Panc1 (cell line): ENCODE data around the gene CRIM1. TPM values are rescaled to one million over a fixed set of nuclear protein-coding genes. Genes with fewer than 3 reads are reported as not detected.
A peak's percentile ranks its signal among the peaks of the same experiment; 100 is the strongest.

Experiments used
- ATAC-seq: fragments of 200-7000 bp; cut with Tn5 transposase; 2 replicates; pipeline ENCODE4 v1.9.1; 2020; ENCODE audit warnings: mild to moderate bottlenecking, moderate library complexity
- BruUV-seq: library from RNA; stranded (reverse); fragments of 400-500 nt; replicated peaks from 2 replicates; lab custom pipeline; 2021; lab: Mats Ljungman, UMichigan
- CTCF ChIA-PET: fragments of 300-600 bp; sonication (Branson Sonifier 250); formaldehyde crosslinking; loops from one replicate; lab custom pipeline; 2022; ENCODE audit warnings: antibody characterized with exemption; lab: Charles Lee
- POLR2A ChIA-PET: fragments of 300-600 bp; sonication (Branson Sonifier 250); formaldehyde crosslinking; loops from one replicate; lab custom pipeline; 2022; ENCODE audit warnings: antibody characterized with exemption; lab: Charles Lee
- DNase-seq: peaks from one replicate; pipeline ENCODE4 v3.0.0-alpha.2; 2010; ENCODE audit warnings: low read depth, low spot score
- H3K27ac ChIP-seq: 2 replicates; pipeline ENCODE4 v1.5.1; 2011; ENCODE audit warnings: mild to moderate bottlenecking, low read length, inconsistent platforms
- H3K27me3 ChIP-seq: fragments of 200-500 bp; sonication (Bioruptor generic); 2 replicates; pipeline ENCODE4 v1.6.0; 2014; ENCODE audit warnings: low read length, inconsistent platforms; ENCODE audit not compliant: control insufficient read depth, insufficient read depth
- H3K36me3 ChIP-seq: fragments of 200-500 bp; sonication (Bioruptor generic); 2 replicates; pipeline ENCODE4 v1.5.1; 2014; ENCODE audit warnings: inconsistent platforms, mild to moderate bottlenecking, low read length, moderate library complexity; ENCODE audit not compliant: control insufficient read depth, insufficient read depth
- H3K4me1 ChIP-seq: 2 replicates; pipeline ENCODE4 v1.5.1; 2011; ENCODE audit warnings: inconsistent platforms, mild to moderate bottlenecking, low read length, moderate library complexity; ENCODE audit not compliant: control insufficient read depth, insufficient read depth
- H3K4me3 ChIP-seq, 2 experiments: 2 replicates each; pipeline ENCODE4 v1.5.1; 2011 to 2012; ENCODE audit warnings: low read depth in 2 of 2, low read length in 2 of 2, mild to moderate bottlenecking in 2 of 2, inconsistent platforms in 1 of 2, moderate library complexity in 1 of 2
- H3K9me3 ChIP-seq: fragments of 200-500 bp; sonication (Bioruptor generic); 2 replicates; pipeline ENCODE4 v1.5.1; 2014; ENCODE audit warnings: low read depth, mild to moderate bottlenecking, inconsistent platforms, low read length, moderate library complexity; ENCODE audit not compliant: control insufficient read depth, insufficient read depth
- POLR2AphosphoS5 ChIP-seq: IDR thresholded peaks from 2 replicates; pipeline ENCODE4 v1.6.1; 2012; ENCODE audit warnings: mild to moderate bottlenecking, low read depth, low read length, moderate library complexity
- SIN3A ChIP-seq: IDR thresholded peaks from 2 replicates; pipeline ENCODE4 v1.6.1; 2012; ENCODE audit warnings: low read depth, mild to moderate bottlenecking, low read length, moderate library complexity, borderline replicate concordance; ENCODE audit not compliant: insufficient read depth
- TCF7L2 ChIP-seq: IDR thresholded peaks from 2 replicates; pipeline ENCODE4 v1.6.1; 2011; ENCODE audit warnings: mild to moderate bottlenecking, low read depth, low read length, inconsistent platforms
- in situ Hi-C: cut with HindIII; loops from 2 replicates; pipeline ENCODE4 v1.10.0; 2016; ENCODE audit warnings: low sequenced_read_pairs, low pct_unique_long_range_greater_than_20kb
- intact Hi-C: fragments of 100-400 bp; cut with micrococcal nuclease; formaldehyde crosslinking; loops from one replicate; pipeline ENCODE4 v1.10.0; 2022; ENCODE audit not compliant: unreplicated experiment
- total RNA-seq: library from RNA; stranded (reverse); gene quantifications from one replicate; pipeline ENCODE4 v1.2.1, GENCODE V29; 2021; ENCODE audit not compliant: unreplicated experiment
- TF ChIP-seq, protein P1 (sequence below): fragments of 450-650 bp; IDR thresholded peaks from 2 replicates; pipeline ENCODE4 v1.5.1; 2017; ENCODE audit warnings: mild to moderate bottlenecking
- TF ChIP-seq, protein P2 (sequence below), 2 experiments: IDR thresholded peaks; 2 replicates each; pipeline ENCODE4 v1.6.1; 2011 to 2012; ENCODE audit warnings: low read depth in 2 of 2, control low read depth in 1 of 2, low read length in 1 of 2, mild to moderate bottlenecking in 1 of 2, moderate library complexity in 1 of 2; ENCODE audit not compliant: insufficient read depth in 1 of 2

Gene CRIM1
- total RNA-seq, 1 experiment from 2014 or later: 290 TPM

DNA sequence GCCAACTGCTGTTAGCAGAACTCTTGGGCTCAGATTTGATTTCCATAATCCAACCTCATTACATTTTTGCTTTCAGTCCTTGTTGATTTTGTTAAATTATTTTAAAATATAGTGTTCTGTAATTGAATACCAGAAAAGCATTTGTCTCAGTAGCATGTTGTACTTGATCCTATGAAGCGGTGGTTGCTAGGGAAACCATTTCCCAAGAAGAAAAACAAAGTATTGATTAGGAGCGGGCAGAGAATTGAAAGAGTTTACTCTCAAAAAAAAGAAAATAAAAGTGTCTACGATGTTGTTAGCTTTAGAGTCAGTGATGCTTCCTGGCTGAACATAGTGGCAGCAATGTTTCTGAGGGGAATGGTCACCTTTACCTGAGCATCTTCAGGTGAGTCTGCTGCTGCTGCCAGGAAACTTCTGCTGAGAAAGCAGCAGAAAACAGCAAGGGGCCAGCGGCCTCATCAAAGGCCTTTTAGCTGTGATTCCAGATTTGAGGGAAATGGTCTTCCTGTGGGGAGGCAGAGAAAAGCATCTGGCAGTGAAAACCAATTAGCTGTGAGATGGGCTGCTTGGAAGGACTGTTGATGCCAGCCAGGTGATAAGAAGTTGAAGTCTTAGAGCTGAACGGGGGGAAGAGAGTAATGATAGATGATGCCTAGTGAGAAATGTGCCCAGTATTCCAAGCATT lies 37.1 kb downstream of the CRIM1 start:
- no peak for ATAC-seq
- no peak overlapping the region for H3K4me3 ChIP-seq
- intact Hi-C loops (no loop called here), in situ Hi-C loops (no loop called here)
- no peak for DNase-seq
- BruUV-seq: no TSS peak
- peak overlapping the region; percentile 71 for H3K27ac ChIP-seq
- peaks cover 95% of the 10 kb centered on the region for H3K4me1 ChIP-seq
- ChIA-PET POLR2A (no interaction called here), CTCF (interaction anchor here (0.7 kb wide), 1 partner anchor 21 kb away, joined by 3 read pairs; no protein-coding TSS in a partner anchor)
- H3K9me3 ChIP-seq: no peaks in the 10 kb centered on the region
- no peaks in the 10 kb centered on the region for H3K27me3 ChIP-seq
- H3K36me3 ChIP-seq: peaks cover 8% of the 10 kb centered on the region; the same call in 1 of the 2 replicates
- TF ChIP-seq POLR2AphosphoS5 (no peak), SIN3A (no peak), TCF7L2 (peak; percentile 55; the same call in 1 of the 2 replicates)
- TF ChIP-seq, protein P1, sequence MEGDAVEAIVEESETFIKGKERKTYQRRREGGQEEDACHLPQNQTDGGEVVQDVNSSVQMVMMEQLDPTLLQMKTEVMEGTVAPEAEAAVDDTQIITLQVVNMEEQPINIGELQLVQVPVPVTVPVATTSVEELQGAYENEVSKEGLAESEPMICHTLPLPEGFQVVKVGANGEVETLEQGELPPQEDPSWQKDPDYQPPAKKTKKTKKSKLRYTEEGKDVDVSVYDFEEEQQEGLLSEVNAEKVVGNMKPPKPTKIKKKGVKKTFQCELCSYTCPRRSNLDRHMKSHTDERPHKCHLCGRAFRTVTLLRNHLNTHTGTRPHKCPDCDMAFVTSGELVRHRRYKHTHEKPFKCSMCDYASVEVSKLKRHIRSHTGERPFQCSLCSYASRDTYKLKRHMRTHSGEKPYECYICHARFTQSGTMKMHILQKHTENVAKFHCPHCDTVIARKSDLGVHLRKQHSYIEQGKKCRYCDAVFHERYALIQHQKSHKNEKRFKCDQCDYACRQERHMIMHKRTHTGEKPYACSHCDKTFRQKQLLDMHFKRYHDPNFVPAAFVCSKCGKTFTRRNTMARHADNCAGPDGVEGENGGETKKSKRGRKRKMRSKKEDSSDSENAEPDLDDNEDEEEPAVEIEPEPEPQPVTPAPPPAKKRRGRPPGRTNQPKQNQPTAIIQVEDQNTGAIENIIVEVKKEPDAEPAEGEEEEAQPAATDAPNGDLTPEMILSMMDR: no peak

DNA sequence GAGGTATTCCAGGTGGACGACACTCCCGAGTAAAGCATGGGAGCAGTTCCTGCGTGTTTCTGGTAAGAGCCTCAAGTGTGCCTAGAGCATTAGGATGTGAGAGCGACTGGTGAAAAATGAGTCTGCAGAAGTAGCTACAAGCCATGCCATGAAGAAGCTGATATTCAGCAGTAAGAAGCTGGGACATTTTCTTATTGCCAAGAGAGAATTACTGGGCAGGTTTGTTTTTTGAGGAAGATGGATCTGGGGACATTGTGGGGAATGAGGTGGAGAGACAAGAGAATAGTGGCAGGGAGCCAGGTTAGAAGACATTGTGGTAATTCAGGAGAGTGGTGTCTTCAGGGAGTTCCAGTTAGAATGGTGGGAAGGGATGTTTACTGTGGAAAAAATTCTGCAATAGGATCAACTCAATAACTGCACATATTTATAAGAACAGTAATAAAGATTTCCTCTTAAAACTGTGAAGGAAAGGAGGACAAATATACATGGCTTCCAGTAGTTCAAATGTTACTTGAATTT lies 38.2 kb downstream of the CRIM1 start:
- H3K4me1 ChIP-seq: peaks cover 93% of the 10 kb centered on the region
- in situ Hi-C loops: no loop called here
- intact Hi-C loops: no loop called here
- ChIA-PET CTCF (no interaction called here), POLR2A (no interaction called here)
- no peak for ATAC-seq
- TF ChIP-seq, protein P2, sequence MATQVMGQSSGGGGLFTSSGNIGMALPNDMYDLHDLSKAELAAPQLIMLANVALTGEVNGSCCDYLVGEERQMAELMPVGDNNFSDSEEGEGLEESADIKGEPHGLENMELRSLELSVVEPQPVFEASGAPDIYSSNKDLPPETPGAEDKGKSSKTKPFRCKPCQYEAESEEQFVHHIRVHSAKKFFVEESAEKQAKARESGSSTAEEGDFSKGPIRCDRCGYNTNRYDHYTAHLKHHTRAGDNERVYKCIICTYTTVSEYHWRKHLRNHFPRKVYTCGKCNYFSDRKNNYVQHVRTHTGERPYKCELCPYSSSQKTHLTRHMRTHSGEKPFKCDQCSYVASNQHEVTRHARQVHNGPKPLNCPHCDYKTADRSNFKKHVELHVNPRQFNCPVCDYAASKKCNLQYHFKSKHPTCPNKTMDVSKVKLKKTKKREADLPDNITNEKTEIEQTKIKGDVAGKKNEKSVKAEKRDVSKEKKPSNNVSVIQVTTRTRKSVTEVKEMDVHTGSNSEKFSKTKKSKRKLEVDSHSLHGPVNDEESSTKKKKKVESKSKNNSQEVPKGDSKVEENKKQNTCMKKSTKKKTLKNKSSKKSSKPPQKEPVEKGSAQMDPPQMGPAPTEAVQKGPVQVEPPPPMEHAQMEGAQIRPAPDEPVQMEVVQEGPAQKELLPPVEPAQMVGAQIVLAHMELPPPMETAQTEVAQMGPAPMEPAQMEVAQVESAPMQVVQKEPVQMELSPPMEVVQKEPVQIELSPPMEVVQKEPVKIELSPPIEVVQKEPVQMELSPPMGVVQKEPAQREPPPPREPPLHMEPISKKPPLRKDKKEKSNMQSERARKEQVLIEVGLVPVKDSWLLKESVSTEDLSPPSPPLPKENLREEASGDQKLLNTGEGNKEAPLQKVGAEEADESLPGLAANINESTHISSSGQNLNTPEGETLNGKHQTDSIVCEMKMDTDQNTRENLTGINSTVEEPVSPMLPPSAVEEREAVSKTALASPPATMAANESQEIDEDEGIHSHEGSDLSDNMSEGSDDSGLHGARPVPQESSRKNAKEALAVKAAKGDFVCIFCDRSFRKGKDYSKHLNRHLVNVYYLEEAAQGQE (IDR thresholded peaks at IDR 0.05; ENCODE audit: insufficient read depth in 1 of 2, low read depth in 2 of 2, low read length in 1 of 2): no peak
- TF ChIP-seq POLR2AphosphoS5: peak; percentile 36; the same call in 1 of the 2 replicates
- TF ChIP-seq TCF7L2: no peak
- no peak for TF ChIP-seq SIN3A
- TF ChIP-seq, protein P1: no peak
- no peaks in the 10 kb centered on the region for H3K9me3 ChIP-seq
- peaks cover 14% of the 10 kb centered on the region; the same call in 1 of the 2 replicates for H3K36me3 ChIP-seq
- BruUV-seq: no TSS peak
- no peak for DNase-seq
- H3K27me3 ChIP-seq: no peaks in the 10 kb centered on the region
- H3K27ac ChIP-seq: peak overlapping the region; percentile 78
- H3K4me3 ChIP-seq: no peak overlapping the region
